IPS-18c (cell line): ENCODE data around the gene SLC29A1.
A peak's percentile ranks its signal among the peaks of the same experiment; 100 is the strongest.

Experiments used
- H3K4me3 ChIP-seq: 2 replicates; pipeline ENCODE4 v1.7.0; 2013; ENCODE audit warnings: low read depth, mild to moderate bottlenecking, low read length, moderate library complexity; ENCODE audit not compliant: insufficient read depth
- H3K9me3 ChIP-seq: one replicate; pipeline ENCODE4 v1.6.1; 2013; ENCODE audit warnings: mild to moderate bottlenecking, low read length, moderate library complexity; ENCODE audit not compliant: control insufficient read depth, insufficient read depth

The SLC29A1 gene

GRCh38 chr6:44268095-44268628, 44.8 kb downstream of the SLC29A1 start:
- Histone ChIP-seq H3K4me3 (no peak overlapping the region), H3K9me3 (no peaks in the 10 kb centered on the region)

GRCh38 chr6:44269178-44269920, 46.0 kb downstream of the SLC29A1 start:
- no peak overlapping the region for H3K4me3 ChIP-seq

GRCh38 chr6:44269921-44270525, 46.6 kb downstream of the SLC29A1 start, which contains the start of gene TMEM151B:
TSS of gene TMEM151B (plus strand) at chr6:44270450. CDS start at chr6:44270743, 293 bp downstream.
- Histone ChIP-seq H3K4me3 (peak within 1 kb of the TSS; percentile 38), H3K9me3 (no peaks in the 10 kb centered on the region)

More at GRCh38 chr6:44269178-44269920, 46.0 kb downstream of the SLC29A1 start:
- H3K9me3 ChIP-seq, result no peaks in the 10 kb centered on the region

- Histone ChIP-seq H3K9me3 (no peaks in the 10 kb centered on the region), H3K4me3 (peak overlapping the region; percentile 34; the same call in 1 of the 2 replicates)
Observed at GRCh38 chr6:44270526-44271405, 47.4 kb downstream of the SLC29A1 start.

GRCh38 chr6:44271406-44271723, 48.0 kb downstream of the SLC29A1 start:
- Histone ChIP-seq H3K4me3 (no peak overlapping the region), H3K9me3 (no peaks in the 10 kb centered on the region)

- Histone ChIP-seq H3K4me3 (no peak overlapping the region), H3K9me3 (no peaks in the 10 kb centered on the region)
Observed at GRCh38 chr6:44271914-44272313, 48.5 kb downstream of the SLC29A1 start.

GRCh38 chr6:44272529-44272928, 49.1 kb downstream of the SLC29A1 start:
- Histone ChIP-seq H3K4me3 (no peak overlapping the region), H3K9me3 (no peaks in the 10 kb centered on the region)

- H3K9me3 ChIP-seq, result no peaks in the 10 kb centered on the region
- H3K4me3 ChIP-seq, result no peak overlapping the region
Observed at GRCh38 chr6:44272999-44273566, 49.7 kb downstream of the SLC29A1 start.

GRCh38 chr6:44273617-44274016, 50.2 kb downstream of the SLC29A1 start:
- no peaks in the 10 kb centered on the region for H3K9me3 ChIP-seq
- H3K4me3 ChIP-seq, result no peak overlapping the region

- Histone ChIP-seq H3K9me3 (no peaks in the 10 kb centered on the region), H3K4me3 (no peak overlapping the region; the same call in 1 of the 2 replicates)
Observed at GRCh38 chr6:44275271-44275748, 51.9 kb downstream of the SLC29A1 start.

GRCh38 chr6:44275749-44276648, 52.6 kb downstream of the SLC29A1 start:
- no peak overlapping the region; the same call in 1 of the 2 replicates for H3K4me3 ChIP-seq
- no peaks in the 10 kb centered on the region for H3K9me3 ChIP-seq

GRCh38 chr6:44276667-44277640, 53.6 kb downstream of the SLC29A1 start:
- no peaks in the 10 kb centered on the region for H3K9me3 ChIP-seq
- no peak overlapping the region for H3K4me3 ChIP-seq

- no peak overlapping the region for H3K4me3 ChIP-seq
- H3K9me3 ChIP-seq, result no peaks in the 10 kb centered on the region
Observed at GRCh38 chr6:44277763-44278162, 54.4 kb downstream of the SLC29A1 start.

GRCh38 chr6:44278315-44278714, 54.9 kb downstream of the SLC29A1 start:
- H3K9me3 ChIP-seq, result no peaks in the 10 kb centered on the region
- no peak overlapping the region for H3K4me3 ChIP-seq
